ENCODE results near the gene PRSS57.

GRCh38 chr19:651991-652390 lies 43.3 kb downstream of the PRSS57 start:
- TF ChIP-seq CTCF (IDR thresholded peaks at IDR 0.05) (no peak), POLR2AphosphoS5 (IDR thresholded peaks at IDR 0.05; ENCODE audit: low read depth, low read length) (no peak), RAD21 (IDR thresholded peaks at IDR 0.05; ENCODE audit: low read length) (no peak), SIN3A (IDR thresholded peaks at IDR 0.05; ENCODE audit: borderline replicate concordance, low read depth, low read length) (no peak)
